Colon (tissue), 2 donors: ENCODE results near the gene HS6ST1.

Experiments used
- FAIRE-seq: peaks from 2 replicates; lab custom pipeline; 2012; peaks lifted over from hg19 to GRCh38; lab: Jason Lieb, UNC
- donor health status: control.
- donor health status: control.

HS6ST1 gene

DNA sequence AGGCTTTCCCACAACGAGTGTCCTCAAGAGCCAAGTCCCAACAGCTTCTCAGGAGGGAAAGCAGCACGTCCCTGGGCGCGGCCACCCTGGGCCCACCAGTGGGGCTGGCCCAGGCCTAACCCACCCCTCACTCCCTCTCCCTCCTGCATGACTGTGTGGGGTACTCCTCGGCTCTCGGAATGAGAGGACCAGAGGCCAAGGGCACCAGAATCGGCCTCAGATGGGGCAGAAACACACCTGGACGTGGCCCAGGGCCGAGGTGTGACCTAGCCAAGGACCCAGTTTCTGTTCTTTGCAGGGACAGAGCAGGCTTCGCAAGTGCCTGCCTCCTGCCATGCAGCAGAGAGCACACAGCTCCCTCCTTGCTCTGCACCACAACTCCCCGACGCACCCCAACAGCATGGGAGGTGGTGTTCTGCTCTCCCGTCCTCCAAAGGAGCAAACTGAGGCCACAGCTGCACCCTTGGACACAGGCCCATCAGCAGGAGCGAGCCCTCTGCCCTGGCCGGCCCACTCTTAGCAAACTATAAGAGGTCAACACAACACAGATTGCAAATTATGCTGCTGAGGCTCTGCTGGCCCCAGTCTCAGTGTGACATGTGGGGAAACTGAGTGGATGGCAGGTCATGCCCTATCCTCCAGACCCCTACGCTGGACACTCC lies 19.7 kb downstream of the HS6ST1 start:
- FAIRE-seq: no peak

DNA sequence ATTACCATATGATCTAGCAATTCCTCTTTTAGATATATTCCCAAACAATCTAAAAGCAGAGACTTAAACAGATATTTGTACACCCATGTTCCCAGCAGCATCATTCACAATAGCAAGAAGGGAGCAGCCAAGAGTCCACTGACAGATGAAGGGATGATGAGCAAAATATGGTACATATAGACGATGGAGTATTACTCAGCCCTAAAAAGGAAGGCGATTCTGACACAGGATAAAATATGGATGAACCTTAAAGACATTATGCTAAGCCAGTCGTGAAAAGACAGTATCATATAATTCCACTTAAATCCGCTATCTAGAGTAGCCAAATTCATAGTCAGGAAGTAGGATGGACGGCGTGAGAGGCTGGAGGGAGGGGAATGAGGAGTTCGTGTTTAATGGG lies 20.4 kb downstream of the HS6ST1 start:
- no peak for FAIRE-seq

DNA sequence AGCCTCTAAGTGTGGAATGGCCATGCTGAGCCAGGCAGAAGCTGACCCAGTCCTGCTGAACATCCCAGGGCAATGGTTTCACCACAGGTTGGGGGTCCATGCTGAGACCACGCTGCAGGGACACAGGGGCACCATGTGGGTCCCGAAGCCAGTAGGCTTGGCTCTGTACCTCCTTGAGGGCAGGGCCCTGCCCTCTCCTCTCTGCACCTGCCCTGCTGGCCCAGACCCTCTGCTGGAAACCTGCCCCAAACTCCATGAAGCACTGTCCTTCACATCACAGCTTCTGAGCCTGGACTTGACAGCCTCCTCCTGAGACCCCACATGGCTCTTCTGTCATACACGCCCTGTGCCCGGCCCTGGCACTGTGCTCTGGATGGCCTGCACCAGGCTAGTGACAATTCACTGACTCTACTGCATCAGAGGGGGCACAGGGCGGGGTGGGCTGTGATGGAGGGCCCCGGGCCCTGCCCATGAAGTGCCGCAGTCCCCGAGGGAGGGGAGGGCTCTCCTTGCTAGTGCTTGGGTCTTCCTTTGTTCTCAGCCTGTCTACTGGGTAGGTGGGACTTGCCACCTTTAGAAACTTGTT lies 24.7 kb downstream of the HS6ST1 start:
- FAIRE-seq: no peak

DNA sequence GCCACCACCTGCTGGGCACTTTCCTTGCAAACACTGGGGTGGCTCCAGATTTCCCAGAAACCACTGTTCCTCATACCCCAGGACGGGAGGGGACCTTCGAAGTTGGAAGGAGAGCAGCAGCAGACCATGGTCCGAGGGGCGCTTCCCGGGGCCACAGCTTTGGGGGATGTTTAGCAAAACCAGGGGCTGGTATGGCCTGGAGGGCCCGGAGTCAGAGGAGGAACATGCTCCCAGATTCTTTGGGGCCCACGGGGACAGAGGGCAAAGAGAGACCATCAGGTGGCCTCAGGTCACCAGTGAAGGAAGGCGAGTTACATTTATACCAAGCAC lies 25.3 kb downstream of the HS6ST1 start:
- no peak for FAIRE-seq

DNA sequence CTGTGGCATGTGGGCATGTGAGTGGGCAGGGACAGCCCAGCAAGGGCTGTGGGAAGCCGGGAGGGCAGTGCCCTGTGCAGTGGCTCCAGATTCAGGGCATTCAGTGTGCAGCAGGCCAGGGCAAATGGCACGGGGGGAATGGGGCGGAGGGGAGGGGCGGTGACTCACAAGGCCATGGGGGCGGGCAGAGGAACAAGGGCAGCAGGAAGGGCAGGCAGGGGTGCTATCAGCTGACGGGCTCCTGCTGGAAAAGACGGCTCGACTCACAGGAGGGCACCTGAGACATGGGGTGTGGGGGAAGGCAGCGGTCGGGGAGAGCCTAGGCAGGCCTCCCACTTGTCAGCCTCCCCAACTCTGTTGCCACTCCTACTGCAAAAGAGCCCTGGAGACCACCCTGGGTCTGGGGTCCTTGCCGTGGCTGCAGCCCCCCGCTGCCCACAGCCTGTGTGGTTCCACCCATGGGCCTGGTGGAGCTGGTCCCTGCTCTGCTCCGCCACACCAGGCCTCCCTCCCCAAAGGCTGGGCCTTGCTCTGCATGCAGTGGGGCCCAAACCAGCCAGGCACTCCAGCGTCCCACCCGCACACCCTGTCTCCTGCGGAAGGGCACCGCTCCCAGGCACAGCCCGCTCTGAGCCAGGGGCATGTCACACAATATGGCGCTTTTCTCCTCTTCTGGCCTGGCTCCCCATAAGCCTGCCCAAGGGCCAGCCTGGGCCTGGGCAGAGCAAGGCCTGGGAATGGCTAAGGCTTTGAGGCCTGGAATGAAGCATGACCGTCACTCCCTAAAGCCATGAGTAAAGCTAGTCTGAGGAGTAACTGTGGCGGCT lies 25.9 kb downstream of the HS6ST1 start:
- no peak for FAIRE-seq

DNA sequence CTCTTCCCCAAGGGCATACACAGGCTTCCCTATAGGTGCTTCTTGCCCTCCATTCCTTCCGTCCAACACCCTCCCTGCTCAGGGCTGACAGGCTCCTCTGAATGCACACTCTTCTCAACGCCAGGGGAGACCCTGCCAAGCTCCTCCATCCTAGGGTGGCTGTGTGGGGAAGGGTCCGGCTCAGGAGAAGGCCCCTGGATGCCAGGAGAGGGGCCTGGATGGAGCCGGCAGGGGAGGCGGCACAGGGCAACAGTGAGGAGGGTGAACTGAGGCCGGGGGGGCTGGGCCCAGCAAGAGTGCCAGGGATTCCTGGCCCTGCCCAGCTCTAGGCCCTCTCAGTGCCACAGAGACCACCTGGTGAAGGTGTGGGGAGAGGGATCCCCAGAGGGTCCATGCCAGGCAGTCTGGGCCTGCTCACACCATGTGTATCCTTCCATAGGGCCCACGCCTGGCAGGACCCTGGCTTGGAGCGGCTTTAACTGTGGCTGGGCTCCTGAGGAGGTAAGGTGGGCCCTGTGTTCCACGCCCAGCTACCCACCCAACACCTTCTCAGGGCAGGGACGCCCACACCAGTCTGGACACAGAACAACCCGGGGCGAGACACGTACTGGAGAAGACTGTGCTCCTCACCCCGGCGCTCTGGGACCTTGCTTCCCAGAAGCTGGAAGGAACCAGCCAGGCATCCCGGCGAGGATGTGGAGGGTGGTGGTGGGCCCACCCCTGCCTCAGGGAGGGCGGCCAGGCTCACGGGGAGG lies 26.6 kb downstream of the HS6ST1 start:
- no peak for FAIRE-seq

DNA sequence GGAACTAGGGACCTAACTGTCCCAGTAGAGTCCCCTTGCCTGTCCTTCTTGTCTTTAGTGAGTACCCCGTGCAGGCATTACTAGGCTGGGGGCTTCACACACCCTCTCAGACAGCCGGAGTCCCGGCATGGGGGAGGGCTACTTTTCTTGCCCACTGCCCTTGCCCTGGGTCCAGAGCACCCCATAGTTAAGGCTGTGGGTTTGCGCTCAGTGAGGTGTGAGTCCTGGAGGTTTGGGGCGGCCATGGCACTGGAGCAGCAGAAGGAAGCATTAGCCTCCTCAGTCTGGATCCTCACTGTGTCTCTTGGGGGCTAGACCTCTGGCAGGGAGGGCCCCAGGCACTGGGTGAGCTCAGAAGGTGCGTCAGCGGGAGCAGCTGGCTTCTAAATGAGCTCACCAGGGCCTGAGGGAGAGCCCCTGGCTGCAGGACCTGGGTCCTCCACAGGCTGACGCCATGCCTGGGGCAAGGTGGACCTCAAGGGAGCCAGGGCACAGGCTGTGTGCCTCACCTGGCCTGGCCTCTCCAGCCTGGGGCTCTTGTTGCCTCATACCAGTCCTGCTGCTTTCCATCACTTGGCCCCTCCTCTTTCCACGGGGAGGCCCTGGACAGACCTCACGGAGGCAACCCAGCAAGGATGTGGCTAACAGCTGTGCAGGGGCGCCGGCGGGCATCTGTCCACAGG lies 27.4 kb downstream of the HS6ST1 start:
- FAIRE-seq: no peak

DNA sequence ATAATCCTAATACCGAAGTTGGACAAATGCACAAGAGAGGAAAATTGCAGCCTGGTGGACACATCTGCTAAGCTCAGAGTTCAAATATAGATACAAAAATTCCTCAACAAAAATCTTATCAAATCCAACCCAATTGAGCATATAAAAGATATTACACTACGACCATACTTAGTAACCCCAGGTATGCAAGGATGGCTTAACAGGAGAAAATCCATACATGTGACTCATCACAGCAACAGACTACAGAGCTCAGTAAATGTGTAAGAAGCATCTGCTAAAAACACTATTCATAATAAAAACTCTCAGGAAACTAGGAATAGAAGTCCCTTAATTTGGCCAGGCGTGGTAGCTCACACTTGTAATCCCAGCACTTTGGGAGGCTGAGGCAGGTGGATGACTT lies 28.3 kb downstream of the HS6ST1 start:
- no peak for FAIRE-seq

DNA sequence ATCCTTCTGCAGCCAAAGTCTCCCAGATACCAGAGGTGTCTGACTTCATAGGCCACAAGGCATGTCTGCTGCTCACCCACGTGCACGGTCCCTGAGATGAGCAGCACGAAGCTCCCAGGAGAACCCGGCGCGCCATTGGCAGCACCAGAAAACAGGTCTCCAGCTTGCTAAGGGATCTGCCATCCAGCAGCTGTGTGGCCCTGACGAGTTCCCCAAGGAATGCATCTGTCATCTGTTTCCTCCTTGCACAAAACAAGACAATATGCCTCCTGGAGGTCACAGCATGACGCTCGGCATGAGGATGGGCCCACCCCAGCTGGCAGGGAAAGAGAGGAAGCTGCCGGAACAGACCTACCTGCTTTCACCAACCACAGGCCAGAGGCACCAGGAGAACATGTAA lies 29.2 kb downstream of the HS6ST1 start:
- FAIRE-seq: no peak

DNA sequence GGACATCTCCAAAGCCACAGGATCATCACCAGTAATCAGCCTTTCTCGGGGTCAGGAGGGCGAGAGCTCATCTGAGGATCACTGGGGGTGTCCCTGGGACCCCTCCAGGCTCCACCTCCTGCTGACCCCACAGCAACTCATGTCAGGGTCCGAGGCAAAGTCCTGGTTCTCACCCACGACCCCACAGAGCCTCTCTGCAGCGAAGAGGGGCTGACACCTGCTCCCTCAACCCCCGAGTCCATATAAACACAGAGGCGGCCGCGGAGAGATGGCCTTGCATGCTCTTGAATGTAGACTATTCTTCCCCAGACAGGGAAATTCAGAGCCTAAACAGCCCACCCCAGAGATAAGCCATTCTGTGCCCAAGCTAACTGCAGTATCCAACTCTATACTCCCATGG lies 29.9 kb downstream of the HS6ST1 start:
- FAIRE-seq: no peak

DNA sequence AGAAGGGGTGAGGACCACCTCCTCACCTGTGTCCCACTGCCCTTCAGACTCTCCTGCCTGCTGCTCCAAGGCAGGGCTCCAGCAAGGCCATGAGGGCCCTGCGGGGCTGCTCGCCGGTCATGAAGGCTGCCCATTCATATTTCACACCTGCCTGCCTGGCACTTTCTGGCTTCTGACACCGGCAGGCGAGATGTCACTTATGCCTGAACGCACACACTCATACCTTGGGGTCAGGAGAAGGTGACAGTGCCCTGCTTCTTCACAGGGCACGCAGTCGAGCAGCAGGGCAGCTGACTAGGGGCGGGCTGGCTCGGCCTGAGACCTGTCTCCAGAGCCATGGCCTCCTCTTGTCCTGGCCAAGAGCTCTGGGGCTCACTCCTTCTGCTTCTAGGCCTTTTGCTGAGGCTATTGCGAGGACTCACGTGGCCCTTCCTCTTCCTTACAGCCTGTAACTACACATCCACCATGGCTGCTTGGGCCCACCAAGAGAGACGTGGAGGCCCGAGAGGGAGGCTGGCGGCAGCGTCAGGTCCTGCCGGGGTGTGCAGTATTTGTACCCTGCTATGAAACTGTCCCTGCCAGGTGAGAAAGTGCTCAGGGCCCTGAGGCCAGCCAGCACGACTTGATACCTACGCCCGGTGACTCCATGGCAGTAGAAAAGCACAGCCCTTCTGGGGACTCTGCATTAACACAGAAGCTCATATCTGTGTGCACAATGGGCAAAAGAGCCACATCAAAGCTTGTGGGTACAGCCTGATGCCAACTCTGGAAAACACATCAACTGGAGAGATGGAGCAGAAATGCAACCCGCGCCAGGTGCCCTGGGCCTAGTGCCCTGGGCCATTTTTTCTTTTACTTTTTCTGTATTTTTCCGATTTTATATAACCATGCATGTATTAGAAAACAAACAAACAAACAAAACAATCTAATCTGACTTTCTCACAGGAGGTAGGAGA lies 30.6 kb downstream of the HS6ST1 start:
- no peak for FAIRE-seq

DNA sequence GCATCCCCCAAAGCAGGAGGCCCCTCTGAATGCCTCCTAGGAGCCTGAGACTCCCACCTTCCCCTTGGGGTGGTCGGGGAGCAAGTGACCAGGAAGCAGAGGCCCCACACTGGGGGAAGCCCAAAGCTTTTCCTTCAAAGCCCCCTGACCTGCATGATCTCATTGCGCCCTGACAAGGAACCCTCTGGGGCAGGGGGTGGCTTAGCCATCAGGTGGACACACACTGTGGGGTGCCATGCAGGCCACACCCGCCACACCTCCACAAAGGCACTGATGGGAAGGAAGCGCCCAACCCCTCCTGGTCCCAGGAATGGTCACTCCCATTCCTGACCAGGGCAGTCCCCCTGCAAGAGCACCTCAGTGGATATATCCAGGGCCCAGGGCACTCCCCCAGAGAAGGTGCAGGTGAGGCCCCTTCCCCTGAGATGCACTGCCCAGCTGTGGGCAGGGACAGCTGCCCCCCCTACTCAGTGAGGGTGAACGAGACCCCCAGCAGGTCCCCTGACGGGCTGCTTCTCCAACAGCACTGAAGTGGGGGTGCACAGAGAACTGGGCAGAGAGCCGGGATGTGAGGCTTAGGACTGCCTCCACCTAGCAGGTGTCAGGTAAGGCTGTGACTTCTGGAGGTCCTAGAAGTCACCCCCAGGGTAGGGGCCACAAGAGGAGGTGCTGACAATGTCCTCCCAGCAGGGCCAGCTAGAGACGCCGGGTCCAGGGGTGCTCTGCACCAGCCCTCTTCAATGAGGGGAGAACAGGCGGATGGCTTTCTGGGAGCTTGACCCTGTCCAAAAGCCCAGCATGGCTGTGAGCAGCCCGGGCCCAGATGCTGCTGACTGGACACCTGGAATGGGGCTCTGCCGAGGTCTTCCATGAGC lies 31.5 kb downstream of the HS6ST1 start:
- FAIRE-seq: no peak

DNA sequence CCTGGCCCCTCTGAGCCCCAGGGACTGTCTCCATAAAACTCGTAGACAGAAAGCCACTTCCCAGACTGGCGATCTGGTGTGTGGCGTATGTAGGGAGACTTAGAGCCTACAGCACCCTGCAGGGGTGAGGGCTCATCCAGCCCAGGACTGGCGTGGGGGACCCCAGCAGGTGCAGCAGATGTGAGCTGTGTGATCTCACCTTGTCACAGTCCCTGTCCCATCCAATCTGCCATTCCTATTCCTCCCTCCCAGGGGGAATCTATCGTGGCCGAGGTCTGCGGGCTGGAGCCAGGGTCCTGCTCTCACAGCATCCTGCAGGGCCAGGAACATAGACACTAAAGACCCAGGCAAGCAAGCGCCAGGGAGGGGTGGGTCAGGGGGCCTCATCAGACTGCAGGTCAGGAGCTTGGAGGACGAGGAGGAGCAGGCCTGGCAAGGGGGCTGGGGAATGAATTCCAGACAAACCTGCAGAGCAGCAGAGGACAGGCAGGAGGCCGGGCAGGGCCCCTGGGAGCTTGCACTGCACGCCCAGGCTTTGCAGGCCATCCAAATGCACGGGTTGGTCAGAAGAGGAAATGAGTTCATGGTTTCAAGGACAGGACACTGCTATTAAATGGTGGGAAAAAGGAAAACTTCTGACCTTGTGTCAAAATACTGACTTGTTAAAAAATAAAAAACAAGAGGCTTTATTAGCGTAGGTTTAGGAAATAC lies 32.5 kb downstream of the HS6ST1 start:
- FAIRE-seq: no peak

DNA sequence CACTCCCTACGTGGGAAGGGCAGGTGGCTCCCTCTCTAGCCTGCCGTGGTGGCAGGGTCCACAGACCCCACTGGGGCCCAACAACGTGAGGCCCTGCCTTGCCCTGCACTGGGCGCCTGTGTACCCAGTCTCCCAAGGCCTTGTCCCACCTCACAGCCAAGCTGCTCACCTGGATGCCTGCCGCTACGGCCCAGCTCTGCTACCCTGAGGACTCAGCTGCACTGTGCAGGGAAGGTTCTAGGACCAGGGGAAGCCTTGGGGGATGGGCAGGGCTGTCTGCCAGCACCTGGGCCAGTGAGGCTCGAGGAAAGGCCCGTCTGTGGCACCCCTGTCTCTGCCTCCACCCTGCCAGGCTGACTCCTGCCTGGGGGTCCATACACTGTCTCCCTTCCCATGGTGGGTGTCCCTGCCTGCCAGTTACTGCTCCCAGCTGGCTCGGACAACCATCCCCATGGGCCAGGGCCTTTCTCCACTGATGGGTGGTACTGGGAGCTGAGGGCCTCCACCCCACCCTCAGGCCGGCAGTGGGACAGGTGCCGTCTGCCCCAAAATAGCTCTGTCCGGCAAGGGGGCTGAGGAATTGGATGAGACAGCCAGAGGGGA lies 33.2 kb downstream of the HS6ST1 start:
- FAIRE-seq: no peak

DNA sequence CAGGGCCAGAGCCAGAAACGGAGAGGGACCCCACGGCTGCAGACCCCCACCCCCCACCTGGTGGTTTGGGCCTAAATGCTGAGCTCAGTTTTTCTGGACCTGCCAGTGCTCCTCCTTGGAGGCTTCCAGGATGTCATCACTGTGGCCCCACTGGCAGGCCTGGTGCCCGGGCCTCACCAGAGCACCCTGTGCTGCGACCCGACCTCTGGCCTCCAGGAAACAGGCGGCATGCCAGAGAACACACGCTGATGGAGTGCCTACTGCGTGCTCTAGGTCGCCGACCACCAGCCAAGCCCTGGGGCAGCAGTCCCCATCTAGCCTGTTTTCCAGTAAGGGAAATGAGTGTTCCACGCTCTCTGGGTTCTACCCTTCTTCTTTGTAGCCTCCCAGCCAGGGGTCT lies 33.8 kb downstream of the HS6ST1 start:
- FAIRE-seq: no peak

DNA sequence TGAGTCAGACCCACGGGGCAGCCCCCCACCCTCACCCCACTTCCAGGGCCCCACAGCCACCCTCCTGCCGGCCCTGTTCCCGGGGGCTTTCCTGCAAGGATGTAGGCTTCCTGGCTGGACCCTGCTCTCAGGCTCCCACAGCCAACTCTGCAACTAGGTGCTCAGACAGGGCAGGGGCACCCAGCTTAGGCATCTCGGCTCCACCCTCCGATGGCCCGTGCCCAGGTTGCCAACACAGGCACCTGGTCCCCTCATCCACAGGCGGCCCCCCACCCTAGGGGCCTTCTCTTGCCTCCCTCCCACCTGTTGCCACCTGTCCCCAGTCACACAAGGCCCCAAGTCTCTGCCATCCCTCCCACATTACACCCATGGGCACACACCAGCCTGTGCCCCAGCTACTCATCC lies 34.6 kb downstream of the HS6ST1 start:
- FAIRE-seq: no peak

DNA sequence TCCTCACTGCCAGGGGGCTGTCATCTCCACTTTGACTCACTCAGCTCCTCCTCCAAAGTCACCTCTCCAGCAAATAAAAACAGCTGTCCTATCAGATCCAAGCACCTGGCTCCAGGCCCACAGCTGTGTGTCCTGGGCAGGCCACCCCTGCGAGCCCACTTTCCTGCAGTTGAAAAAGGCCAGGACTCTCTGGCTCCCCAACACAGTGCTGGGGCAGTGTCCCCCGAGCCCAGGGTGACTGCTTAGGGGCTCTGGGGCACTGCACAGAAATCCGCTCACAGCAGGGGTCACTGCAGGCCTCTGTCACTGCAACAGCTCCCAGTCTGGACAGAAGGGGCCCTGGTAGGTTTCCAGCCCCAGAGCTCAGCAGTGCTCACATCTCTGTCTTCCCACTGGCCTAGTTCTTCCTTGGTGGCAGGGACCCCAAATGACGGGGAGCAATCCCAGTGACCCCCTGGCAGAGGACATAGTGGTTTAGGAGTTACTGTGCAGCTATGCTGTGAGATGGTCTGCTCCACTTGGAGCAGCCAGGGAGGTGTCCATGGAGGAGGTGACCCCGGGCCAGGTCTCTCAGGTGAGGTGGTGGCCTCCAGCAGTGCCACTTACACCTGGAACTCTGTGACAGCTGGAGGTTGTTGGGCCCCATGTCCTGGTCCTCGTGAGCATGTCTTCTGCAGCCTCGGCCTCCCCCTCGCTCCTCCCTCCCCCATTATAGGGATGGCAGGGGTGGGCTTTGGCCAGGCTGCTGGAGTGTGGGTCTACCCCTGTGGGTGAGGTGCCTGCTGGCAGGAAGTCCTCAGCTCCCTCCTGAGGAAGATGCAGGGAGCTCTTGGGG lies 35.5 kb downstream of the HS6ST1 start:
- FAIRE-seq: no peak
